GM18505 (cell line): ENCODE data around the gene LDLRAD4.

Source experiments
- ATAC-seq: cut with Tn5 transposase; IDR thresholded peaks from one replicate; pipeline ENCODE4 v1.9.1; 2021; ENCODE audit not compliant: unreplicated experiment
- POLR2A ChIP-seq: IDR thresholded peaks from 4 replicates; pipeline ENCODE4 v1.6.1; 2011; ENCODE audit warnings: borderline replicate concordance; ENCODE audit not compliant: insufficient read depth, insufficient read length; ENCODE audit errors: extremely low read depth

Gene LDLRAD4

DNA sequence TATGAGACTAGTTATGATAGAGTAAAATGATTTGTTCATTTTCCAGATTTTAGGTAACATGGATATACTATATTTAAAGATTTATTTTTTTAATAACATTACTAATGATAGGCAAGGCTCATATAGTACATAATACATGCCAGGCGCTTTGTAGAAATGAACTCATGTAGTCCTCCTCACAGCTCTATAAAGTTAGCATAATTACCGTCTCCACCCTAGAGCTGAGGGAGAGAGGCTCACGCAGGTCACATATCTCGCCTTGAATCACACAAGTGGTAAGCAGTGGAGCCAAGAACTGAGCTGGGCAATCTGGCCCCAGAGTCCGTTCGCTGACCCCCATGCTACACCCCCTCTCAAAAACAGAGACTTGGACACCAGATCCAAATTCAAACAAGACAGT is 285.3 kb downstream of the LDLRAD4 start:
- no peak for ATAC-seq

DNA sequence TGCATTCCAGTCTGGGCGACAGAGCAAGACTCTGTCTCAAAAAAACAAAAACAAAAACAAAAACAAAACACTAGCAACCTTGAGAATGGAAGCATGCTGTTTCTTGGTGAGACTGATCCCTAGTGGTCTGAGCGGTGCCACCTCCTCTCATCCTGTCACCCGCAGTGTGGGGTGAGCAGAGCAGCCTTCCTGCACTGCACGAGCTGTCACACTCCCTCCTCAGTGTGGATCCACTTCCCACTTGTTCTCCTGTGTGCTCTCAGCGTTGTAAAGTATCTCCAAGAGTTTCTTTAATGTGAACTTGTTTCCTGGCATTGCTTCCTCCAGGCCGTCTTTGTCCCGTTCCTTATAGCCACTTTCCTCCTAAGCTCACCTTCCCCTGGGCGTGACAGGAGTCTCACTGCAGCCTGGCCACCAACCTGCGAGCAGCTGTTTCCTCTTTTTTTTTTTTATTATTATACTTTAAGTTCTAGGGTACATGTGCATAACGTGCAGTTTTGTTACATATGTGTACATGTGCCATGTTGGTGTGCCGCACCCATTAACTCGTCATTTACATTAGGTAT is 287.3 kb downstream of the LDLRAD4 start:
- TF ChIP-seq POLR2A = no peak
- no peak for ATAC-seq

More for the DNA sequence above, 285.3 kb downstream of the LDLRAD4 start:
- no peak for TF ChIP-seq POLR2A

DNA sequence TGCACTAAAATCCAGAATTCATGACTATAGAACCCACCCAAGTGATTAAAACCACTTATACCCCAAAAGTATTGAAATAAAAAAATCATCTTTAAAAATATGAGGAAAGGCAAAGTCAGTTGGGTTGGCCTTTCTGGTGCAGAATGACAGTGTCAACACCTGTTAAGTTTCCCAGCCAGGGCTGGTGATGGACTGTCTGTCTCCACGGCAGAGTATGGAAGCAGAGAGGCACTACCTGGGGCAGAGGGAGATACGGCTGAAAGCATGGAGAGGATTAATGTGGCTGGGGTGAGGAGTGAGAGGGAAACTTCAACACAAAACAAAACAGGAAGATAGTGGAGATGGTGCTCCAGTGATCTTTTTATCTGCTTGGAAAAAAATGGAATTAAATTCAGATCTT is 292.0 kb downstream of the LDLRAD4 start:
- ATAC-seq = no peak
- TF ChIP-seq POLR2A = no peak

DNA sequence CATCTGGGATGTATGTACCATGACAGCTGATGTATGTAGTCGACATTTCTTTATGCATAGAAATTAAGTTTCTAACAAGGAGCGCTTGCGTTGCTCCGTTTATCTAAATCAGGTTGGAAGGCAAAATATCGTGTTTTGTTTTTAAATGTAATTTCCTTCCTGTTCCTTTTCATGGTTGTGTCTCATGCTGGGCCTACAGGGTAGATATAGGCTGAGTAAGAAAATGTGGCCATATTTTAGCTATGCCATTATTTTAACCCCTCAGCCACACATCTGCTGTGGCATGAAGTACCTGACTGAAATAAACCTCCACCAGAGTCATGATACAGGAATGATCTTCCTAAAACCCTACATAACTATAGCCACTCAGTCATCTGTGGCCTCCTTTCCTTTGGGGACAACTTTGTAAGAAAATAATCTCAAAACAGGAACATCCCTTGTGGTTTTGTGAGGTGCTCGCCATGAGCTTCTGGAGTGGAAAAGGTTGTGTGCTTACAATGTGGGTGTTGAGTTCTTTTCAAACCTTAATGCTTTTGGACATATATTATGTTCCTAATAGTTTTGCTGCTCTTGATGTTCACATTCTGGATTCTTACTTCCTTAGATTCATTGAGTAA is 293.5 kb downstream of the LDLRAD4 start:
- TF ChIP-seq POLR2A = no peak
- no peak for ATAC-seq

DNA sequence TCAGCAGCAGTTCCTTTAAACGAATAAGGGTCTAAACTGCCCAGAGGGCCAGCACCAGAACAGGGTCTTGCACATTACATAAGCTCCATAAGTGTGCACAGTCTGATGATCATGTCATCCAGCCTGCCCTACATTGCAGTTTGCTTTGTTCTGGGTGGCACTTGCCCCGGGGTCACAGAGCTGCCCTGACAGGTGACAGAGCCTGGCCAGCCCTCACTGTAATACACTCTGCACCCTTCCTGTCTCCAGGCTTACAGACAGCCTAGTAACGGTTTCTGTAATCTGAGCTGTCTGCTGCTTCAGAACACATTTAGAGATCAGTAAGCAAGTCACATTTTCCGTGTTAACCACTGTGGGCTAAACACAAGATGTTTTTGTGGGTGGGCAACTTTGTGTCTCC is 294.5 kb downstream of the LDLRAD4 start:
- no peak for TF ChIP-seq POLR2A
- no peak for ATAC-seq

DNA sequence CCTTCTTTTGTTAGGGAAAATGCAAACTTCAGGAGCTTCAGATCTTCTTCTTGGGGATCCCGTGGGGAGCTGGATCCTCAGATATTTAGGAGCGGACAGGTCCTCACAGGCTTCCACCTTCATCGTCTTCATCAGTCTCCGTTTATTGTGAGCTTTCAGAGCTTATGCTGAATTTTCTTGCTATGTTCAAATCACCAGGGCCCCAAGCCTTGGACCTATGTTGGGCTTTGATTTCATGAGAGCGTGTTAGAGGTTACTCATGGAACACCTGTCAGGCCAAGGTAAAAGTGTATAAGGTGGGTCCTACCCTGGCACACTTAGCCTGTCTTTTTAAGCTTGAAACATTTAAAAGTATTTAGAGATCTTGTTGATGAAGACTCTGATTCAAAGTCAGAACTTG is 294.9 kb downstream of the LDLRAD4 start:
- TF ChIP-seq POLR2A = no peak
- ATAC-seq = no peak

DNA sequence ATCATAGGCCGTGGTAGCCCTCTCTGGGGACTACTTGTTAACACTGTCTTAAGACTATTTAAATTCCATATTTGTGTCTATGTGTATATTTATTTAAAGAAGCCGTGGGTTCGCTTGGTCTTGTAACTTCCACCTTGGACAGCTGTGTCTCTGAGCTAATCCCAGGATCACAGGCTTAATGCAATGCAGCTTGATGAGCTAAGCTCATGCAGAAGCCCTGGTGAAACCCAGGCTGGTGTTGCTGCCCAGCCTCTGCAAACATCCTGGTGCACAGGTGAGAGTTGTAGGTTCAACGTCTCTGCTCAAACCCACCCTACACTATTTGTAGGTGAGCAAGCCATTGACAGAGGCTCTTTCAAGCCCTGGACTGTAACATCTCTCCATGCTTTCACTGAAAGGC is 296.0 kb downstream of the LDLRAD4 start:
- no peak for ATAC-seq
- TF ChIP-seq POLR2A = no peak

DNA sequence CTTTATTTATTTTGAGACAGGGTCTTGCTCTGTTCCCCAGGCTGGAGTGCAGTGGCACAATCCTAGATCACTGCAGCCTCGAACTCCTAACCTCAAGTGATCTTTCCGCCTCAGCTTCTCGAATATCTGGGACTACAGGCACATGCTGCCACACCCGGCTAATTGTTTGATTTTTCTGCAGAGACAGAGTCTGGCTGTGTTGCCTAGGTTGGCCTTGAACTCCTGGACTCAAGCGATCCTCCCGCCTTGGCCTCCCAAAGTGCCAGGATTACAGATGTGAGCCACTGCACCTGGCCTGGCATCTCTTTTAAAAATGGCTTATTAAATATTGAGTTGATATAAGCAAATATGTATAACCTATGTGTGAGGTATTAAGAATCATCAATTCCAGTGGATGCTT is 298.3 kb downstream of the LDLRAD4 start:
- no peak for ATAC-seq
- TF ChIP-seq POLR2A = no peak

DNA sequence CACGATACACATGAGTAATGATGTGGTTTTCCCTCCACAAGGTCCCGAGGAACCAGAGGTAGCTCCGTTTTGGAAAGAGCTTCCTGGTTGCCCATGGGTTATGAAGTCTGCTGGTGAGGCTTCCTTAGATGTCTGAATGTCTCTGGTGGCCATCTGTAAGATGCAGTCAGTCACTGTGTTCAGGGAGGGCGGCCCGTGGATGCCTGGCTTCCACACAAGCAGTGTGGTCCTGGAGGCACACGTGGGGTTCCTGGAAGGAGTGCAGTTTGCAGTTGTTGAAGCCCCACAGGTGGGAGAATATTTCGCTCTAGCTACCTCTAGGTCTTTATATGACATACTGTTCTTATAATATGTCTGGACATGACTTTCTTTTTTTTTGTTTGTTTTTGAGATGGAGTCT is 298.8 kb downstream of the LDLRAD4 start:
- no peak for ATAC-seq
- TF ChIP-seq POLR2A = no peak

DNA sequence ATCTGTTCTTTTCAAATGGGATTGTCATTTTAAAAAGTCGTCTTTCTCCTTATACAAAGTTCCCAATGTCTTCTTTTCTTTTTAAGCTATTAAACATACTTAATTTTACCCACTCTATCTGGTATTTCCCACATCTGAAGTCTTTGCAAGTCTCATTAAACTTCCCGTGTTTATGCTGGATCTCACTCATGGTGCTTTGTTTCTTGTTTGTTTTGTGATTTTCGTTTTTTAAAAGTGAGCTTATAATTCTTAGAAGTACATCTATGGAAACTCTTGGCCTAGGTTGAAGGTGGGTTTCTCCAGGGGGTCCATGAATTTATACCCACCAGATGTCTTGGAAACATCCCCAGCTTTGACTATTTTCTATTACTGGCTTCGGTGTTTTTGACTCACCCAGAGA is 299.8 kb downstream of the LDLRAD4 start:
- no peak for ATAC-seq
- TF ChIP-seq POLR2A = no peak

DNA sequence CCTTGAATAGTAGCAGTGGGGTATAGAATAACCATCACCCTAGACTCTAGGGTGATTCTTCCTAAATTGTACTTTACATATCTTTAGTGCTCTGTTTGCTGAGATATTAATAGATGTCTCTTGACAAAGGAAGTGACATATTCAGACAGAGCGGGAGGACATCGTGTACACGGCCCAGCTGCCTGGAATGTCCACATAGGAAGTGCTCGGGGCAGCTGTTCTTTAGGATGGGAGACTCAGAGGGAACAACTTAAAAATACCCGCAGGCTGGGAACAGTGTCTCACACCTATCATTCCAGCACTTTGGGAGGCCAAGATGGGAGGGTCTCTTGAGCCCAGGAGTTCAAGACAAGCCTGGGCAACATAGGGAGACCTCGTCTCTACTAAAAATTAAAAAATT is 301.7 kb downstream of the LDLRAD4 start:
- ATAC-seq = no peak
- TF ChIP-seq POLR2A = no peak

DNA sequence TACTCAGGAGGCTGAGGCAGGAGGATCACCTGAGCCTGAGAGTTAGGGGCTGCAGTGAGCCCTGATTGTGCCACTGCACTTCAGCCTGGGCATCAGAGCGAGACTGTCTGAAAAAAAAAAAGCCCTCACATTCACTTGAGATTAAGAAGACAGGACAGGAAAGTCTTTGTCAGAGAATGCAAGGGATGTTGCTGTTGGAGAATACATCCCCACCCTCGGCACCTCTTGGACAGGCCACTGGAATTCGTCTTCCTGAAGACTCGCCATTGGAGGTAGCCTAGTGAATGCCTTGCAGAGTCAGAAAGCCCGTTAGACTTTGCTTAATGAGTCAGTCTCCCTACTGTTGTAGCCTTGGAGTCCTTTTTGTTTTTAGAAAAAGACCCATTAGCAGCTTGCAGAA is 302.2 kb downstream of the LDLRAD4 start:
- ATAC-seq = no peak
- TF ChIP-seq POLR2A = no peak

DNA sequence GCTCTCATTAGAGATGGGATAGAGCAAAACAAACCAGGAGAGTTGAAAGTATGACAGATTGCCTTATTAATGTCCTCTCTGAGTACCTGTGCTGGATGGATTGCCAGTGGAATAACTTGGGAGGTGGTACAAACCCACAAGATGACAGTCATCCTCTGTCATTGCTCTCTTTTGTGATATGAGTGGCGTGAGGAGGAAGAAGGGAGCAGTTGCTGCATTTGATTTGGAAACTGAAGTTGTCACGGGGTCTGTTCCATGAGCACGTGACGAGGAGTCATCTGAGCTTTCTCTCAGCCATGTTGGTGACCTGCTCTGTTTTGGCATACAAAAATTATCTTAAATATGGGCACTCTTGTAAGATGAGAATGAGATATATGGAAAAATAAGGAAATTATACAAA is 302.9 kb downstream of the LDLRAD4 start:
- no peak for TF ChIP-seq POLR2A
- no peak for ATAC-seq

DNA sequence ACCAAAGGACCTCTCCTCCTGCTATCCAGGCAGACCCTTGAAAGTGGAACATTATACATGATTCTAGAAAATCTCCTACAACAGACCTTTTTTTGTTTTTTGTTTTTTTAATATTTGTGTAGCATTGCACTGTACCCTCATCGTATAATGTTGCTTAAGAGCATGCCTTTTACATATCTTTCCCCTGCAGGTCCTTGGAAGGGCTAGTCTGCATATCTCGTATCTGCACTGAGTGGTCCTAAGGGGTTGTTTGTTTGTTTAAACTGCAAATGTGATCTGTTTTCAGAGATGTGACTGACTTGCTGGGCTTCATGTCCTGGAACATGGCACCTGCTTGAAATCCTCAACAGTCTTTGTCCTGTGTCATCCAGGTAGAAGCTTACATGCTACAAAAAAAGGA is 303.7 kb downstream of the LDLRAD4 start:
- no peak for ATAC-seq
- TF ChIP-seq POLR2A = no peak
